ENCODE data around the gene LAMP1.

GRCh38 chr13:113280126-113280525 lies 16.9 kb upstream of the LAMP1 start:
- TF ChIP-seq CTCF (IDR thresholded peaks at IDR 0.05) (no peak), POLR2A (IDR thresholded peaks at IDR 0.05) (no peak)

Measured in right lobe of liver (tissue), 4 donors.